ENCODE results near the gene TTI1.

- no peak for TF ChIP-seq CTCF (conservative IDR thresholded peaks at IDR 0.05; ENCODE audit: low read depth in 2 of 2)
- TF ChIP-seq, protein P1, sequence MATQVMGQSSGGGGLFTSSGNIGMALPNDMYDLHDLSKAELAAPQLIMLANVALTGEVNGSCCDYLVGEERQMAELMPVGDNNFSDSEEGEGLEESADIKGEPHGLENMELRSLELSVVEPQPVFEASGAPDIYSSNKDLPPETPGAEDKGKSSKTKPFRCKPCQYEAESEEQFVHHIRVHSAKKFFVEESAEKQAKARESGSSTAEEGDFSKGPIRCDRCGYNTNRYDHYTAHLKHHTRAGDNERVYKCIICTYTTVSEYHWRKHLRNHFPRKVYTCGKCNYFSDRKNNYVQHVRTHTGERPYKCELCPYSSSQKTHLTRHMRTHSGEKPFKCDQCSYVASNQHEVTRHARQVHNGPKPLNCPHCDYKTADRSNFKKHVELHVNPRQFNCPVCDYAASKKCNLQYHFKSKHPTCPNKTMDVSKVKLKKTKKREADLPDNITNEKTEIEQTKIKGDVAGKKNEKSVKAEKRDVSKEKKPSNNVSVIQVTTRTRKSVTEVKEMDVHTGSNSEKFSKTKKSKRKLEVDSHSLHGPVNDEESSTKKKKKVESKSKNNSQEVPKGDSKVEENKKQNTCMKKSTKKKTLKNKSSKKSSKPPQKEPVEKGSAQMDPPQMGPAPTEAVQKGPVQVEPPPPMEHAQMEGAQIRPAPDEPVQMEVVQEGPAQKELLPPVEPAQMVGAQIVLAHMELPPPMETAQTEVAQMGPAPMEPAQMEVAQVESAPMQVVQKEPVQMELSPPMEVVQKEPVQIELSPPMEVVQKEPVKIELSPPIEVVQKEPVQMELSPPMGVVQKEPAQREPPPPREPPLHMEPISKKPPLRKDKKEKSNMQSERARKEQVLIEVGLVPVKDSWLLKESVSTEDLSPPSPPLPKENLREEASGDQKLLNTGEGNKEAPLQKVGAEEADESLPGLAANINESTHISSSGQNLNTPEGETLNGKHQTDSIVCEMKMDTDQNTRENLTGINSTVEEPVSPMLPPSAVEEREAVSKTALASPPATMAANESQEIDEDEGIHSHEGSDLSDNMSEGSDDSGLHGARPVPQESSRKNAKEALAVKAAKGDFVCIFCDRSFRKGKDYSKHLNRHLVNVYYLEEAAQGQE (IDR thresholded peaks at IDR 0.05; ENCODE audit: unreplicated experiment) = no peak
- no peak for TF ChIP-seq POLR2AphosphoS5 (IDR thresholded peaks at IDR 0.05; ENCODE audit: low read depth)
- TF ChIP-seq EZH2phosphoT487 (IDR thresholded peaks at IDR 0.05; ENCODE audit: unreplicated experiment) = no peak
- TF ChIP-seq EZH2 (IDR thresholded peaks at IDR 0.05; ENCODE audit: low read depth, unreplicated experiment) = no peak
Measured at GRCh38 chr20:37991157-37991866, 41.9 kb downstream of the TTI1 start.
